B cell (primary cell): Measurements from ENCODE around the gene AMBRA1. TPM values are rescaled to one million over a fixed set of nuclear protein-coding genes. Genes with fewer than 3 reads are reported as not detected.

Source experiments
- ATAC-seq: fragments of 200-7000 bp; cut with Tn5 transposase; one replicate; pipeline ENCODE4 v1.10.0; 2021; ENCODE audit warnings: low read depth, mild to moderate bottlenecking, moderate number of reproducible peaks, moderate library complexity
- CTCF ChIA-PET: fragments of 350-600 bp; sonication (Branson Sonifier 250); formaldehyde crosslinking; loops from one replicate; lab custom pipeline; 2021; ENCODE audit warnings: antibody characterized with exemption, inconsistent platforms; lab: Charles Lee
- POLR2A ChIA-PET: fragments of 350-600 bp; sonication (Branson Sonifier 250); formaldehyde crosslinking; loops from one replicate; lab custom pipeline; 2021; ENCODE audit warnings: antibody characterized with exemption; lab: Charles Lee
- DNase-seq: peaks from one replicate; pipeline ENCODE4 v3.0.0; 2013
- H2AFZ ChIP-seq: 2 replicates; pipeline ENCODE4 v1.6.1; 2012; ENCODE audit warnings: mild to moderate bottlenecking, low read depth, low read length; ENCODE audit not compliant: insufficient read depth, poor library complexity, severe bottlenecking
- H3K27ac ChIP-seq, 2 donors: 1 replicate in 1 of 2; 2 replicates in 1 of 2; pipeline ENCODE4 v1.5.1; 2012 to 2013; ENCODE audit warnings: low read length in 2 of 2, mild to moderate bottlenecking in 2 of 2, moderate library complexity in 1 of 2
- H3K27me3 ChIP-seq, 4 experiments: fragments of 200-600 bp in 1 of 4; sonication (generic) in 1 of 4; replicated peaks in 1 of 4; 1 replicate in 2 of 4; 2 replicates in 2 of 4; pipeline versions ENCODE4 v1.6.1 to v1.7.0; 2013 to 2016; ENCODE audit warnings: low read length in 3 of 4, mild to moderate bottlenecking in 2 of 4, mixed read lengths in 1 of 4, moderate library complexity in 1 of 4; ENCODE audit not compliant: insufficient read depth in 4 of 4, control insufficient read depth in 3 of 4; ENCODE audit errors: control extremely low read depth in 1 of 4
- H3K36me3 ChIP-seq, 2 experiments: replicated peaks in 1 of 2; 1 replicate in 1 of 2; 2 replicates in 1 of 2; pipeline versions ENCODE4 v1.6.1 to v1.7.1; 2013; ENCODE audit warnings: low read length in 1 of 2; ENCODE audit not compliant: insufficient read depth in 2 of 2, control insufficient read depth in 1 of 2; ENCODE audit errors: control extremely low read depth in 1 of 2, extremely low read depth in 1 of 2
- H3K4me1 ChIP-seq, 2 donors: fragments of 200-600 bp in 1 of 2; sonication (generic) in 1 of 2; 1 replicate in 1 of 2; 2 replicates in 1 of 2; pipeline versions ENCODE4 v1.5.1 to v1.6.1; 2013 to 2017; ENCODE audit warnings: low read length in 2 of 2; ENCODE audit not compliant: control insufficient read depth in 2 of 2, insufficient read depth in 2 of 2
- H3K4me2 ChIP-seq: replicated peaks from 2 replicates; pipeline ENCODE3; 2012; ENCODE audit warnings: mild to moderate bottlenecking, low read depth, low read length; ENCODE audit not compliant: poor library complexity, severe bottlenecking
- H3K4me3 ChIP-seq, 5 experiments: fragments of 200-600 bp in 1 of 5; sonication (generic) in 1 of 5; 1 replicate in 3 of 5; 2 replicates in 2 of 5; pipeline versions ENCODE4 v1.5.1 to v1.7.0; 2011 to 2016; ENCODE audit warnings: low read length in 4 of 5, mild to moderate bottlenecking in 4 of 5, low read depth in 2 of 5, control low read depth in 1 of 5, moderate library complexity in 1 of 5; ENCODE audit not compliant: insufficient read depth in 1 of 5; ENCODE audit errors: control extremely low read depth in 1 of 5, extremely low read depth in 1 of 5
- H3K79me2 ChIP-seq: fragments of 200-600 bp; sonication (generic); one replicate; pipeline ENCODE4 v1.6.0; 2016; ENCODE audit warnings: low read length; ENCODE audit not compliant: control insufficient read depth, insufficient read depth
- H3K9ac ChIP-seq: fragments of 200-600 bp; sonication (generic); 2 replicates; pipeline ENCODE4 v1.6.1; 2017; ENCODE audit warnings: mild to moderate bottlenecking, low read length, moderate library complexity
- H3K9me3 ChIP-seq, 3 donors: one replicate each; pipeline versions ENCODE4 v1.6.1 to v1.7.1; 2013; ENCODE audit warnings: low read length in 2 of 3; ENCODE audit not compliant: control insufficient read depth in 2 of 3, insufficient read depth in 1 of 3; ENCODE audit errors: control extremely low read depth in 1 of 3
- H4K20me1 ChIP-seq: 2 replicates; pipeline ENCODE4 v1.6.0; 2012; ENCODE audit warnings: mild to moderate bottlenecking, low read length; ENCODE audit not compliant: insufficient read depth, control insufficient read depth, poor library complexity, severe bottlenecking
- H3K27ac Mint-ChIP-seq: one replicate; pipeline ENCODE4 v1.8.0; 2021; ENCODE audit warnings: mixed read lengths
- H3K27me3 Mint-ChIP-seq: one replicate; pipeline ENCODE4 v1.8.0; 2021; ENCODE audit warnings: mixed read lengths
- H3K4me1 Mint-ChIP-seq: one replicate; pipeline ENCODE4 v1.8.0; 2021; ENCODE audit warnings: mixed read lengths
- H3K4me3 Mint-ChIP-seq: one replicate; pipeline ENCODE4 v1.8.0; 2021; ENCODE audit warnings: mixed read lengths
- H3K9me3 Mint-ChIP-seq: one replicate; pipeline ENCODE4 v1.8.0; 2022; ENCODE audit warnings: mixed read lengths; ENCODE audit not compliant: insufficient read depth
- CTCF ChIP-seq: fragments of 200-600 bp; IDR thresholded peaks from one replicate; pipeline ENCODE4 v1.8.0; 2022; ENCODE audit warnings: antibody characterized with exemption, mild to moderate bottlenecking
- EZH2 ChIP-seq: IDR thresholded peaks from 2 replicates; pipeline ENCODE4 v1.6.1; 2012; ENCODE audit warnings: borderline replicate concordance, low read depth, mild to moderate bottlenecking, moderate library complexity, low read length; ENCODE audit not compliant: insufficient read depth, poor library complexity, severe bottlenecking
- WGBS: methylation state at CpG from one replicate; pipeline ENCODE4 v1.1.5; 2013; ENCODE audit warnings: missing lambda C conversion rate; ENCODE audit not compliant: insufficient coverage; 5-methylcytosine and 5-hydroxymethylcytosine counted together
- intact Hi-C: fragments of 100-400 bp; cut with micrococcal nuclease; formaldehyde crosslinking; loops from one replicate; pipeline ENCODE4 v1.10.0; 2022
- polyA plus RNA-seq: library from polyadenylated mRNA; depleted of rRNA; stranded (reverse); fragments of >200 nt; gene quantifications from 2 replicates; pipeline ENCODE4 v1.2.3, GENCODE V29; 2012
- total RNA-seq, 2 donors: library from RNA; stranded (reverse); fragments of 120-200 nt in 1 of 2; gene quantifications; 1 replicate in 1 of 2; 2 replicates in 1 of 2; pipeline versions ENCODE4 v1.2.3 to v1.2.4, GENCODE V29; 2013 to 2022

AMBRA1 gene
- total and polyA plus RNA-seq, 2 donors (not counting 1 experiment from before 2014, with no cell fraction given) = 13.8 to 36.1 TPM

GRCh38 chr11:46498179-46498578 lies 95.6 kb downstream of the AMBRA1 start:
- H3K9ac ChIP-seq = no peak overlapping the region
- no peak overlapping the region for H3K27ac ChIP-seq
- no peak overlapping the region for H3K4me3 ChIP-seq
- no peaks in the 10 kb centered on the region for H3K27me3 ChIP-seq
- TF ChIP-seq EZH2 (no peak), CTCF (no peak)
- WGBS = no CpG with 5 or more reads among the region's 1 CpG
- Mint-ChIP-seq H3K4me1 (no peaks in the 10 kb centered on the region), H3K27me3 (no peaks in the 10 kb centered on the region), H3K9me3 (no peaks in the 10 kb centered on the region), H3K27ac (no peak overlapping the region), H3K4me3 (no peak overlapping the region)
- peaks cover 10 to 32% of the 10 kb centered on the region in 2 experiments for H3K36me3 ChIP-seq
- no peak for ATAC-seq
- ChIA-PET POLR2A (no interaction called here), CTCF (interaction anchor here (6.7 kb wide), 1 partner anchor 9 kb away, joined by 36 read pairs; no protein-coding TSS in a partner anchor)
- no peak for DNase-seq
- H3K9me3 ChIP-seq = no peaks in the 10 kb centered on the region
- peaks cover 2% of the 10 kb centered on the region for H3K79me2 ChIP-seq
- intact Hi-C loops = no loop called here
- no peaks in the 10 kb centered on the region for H4K20me1 ChIP-seq
- H2AFZ ChIP-seq = no peak overlapping the region
- no peak overlapping the region for H3K4me2 ChIP-seq
- no peaks in the 10 kb centered on the region for H3K4me1 ChIP-seq

GRCh38 chr11:46497498-46497897 lies 96.3 kb downstream of the AMBRA1 start:
- H3K27ac ChIP-seq = no peak overlapping the region
- H3K4me1 ChIP-seq = no peaks in the 10 kb centered on the region
- peaks cover 11 to 31% of the 10 kb centered on the region in 2 experiments for H3K36me3 ChIP-seq
- no peak overlapping the region for H3K4me3 ChIP-seq
- no peaks in the 10 kb centered on the region for H3K4me1 Mint-ChIP-seq
- H3K4me3 Mint-ChIP-seq = no peak overlapping the region
- no peaks in the 10 kb centered on the region for H4K20me1 ChIP-seq
- H3K27me3 Mint-ChIP-seq = no peaks in the 10 kb centered on the region
- no peak overlapping the region for H2AFZ ChIP-seq
- no peak for ATAC-seq
- no CpG with 5 or more reads among the region's 4 CpGs for WGBS
- DNase-seq = no peak
- H3K27me3 ChIP-seq = no peaks in the 10 kb centered on the region
- CTCF ChIA-PET = no interaction called here
- H3K79me2 ChIP-seq = peaks cover 1% of the 10 kb centered on the region
- intact Hi-C loops = no loop called here
- no peaks in the 10 kb centered on the region for H3K9me3 Mint-ChIP-seq
- POLR2A ChIA-PET = no interaction called here
- H3K9me3 ChIP-seq = no peaks in the 10 kb centered on the region
- H3K4me2 ChIP-seq = no peak overlapping the region
- TF ChIP-seq CTCF = no peak
- no peak for TF ChIP-seq EZH2
- H3K9ac ChIP-seq = no peak overlapping the region
- H3K27ac Mint-ChIP-seq = no peak overlapping the region
